IPS-20b (cell line): ENCODE results near the gene SLC37A3.

Experiments
- H3K27ac ChIP-seq: one replicate; pipeline ENCODE4 v1.5.1; 2013; ENCODE audit warnings: low read length
- H3K27me3 ChIP-seq: 2 replicates; pipeline ENCODE4 v1.6.1; 2013; ENCODE audit warnings: mild to moderate bottlenecking, low read length, inconsistent platforms; ENCODE audit not compliant: insufficient read depth
- H3K36me3 ChIP-seq: 2 replicates; pipeline ENCODE4 v1.6.1; 2013; ENCODE audit warnings: low read depth, mild to moderate bottlenecking, inconsistent platforms, low read length, moderate library complexity; ENCODE audit not compliant: insufficient read depth
- H3K4me1 ChIP-seq: 2 replicates; pipeline ENCODE4 v1.6.1; 2013; ENCODE audit warnings: mild to moderate bottlenecking, control low read depth, inconsistent platforms, low read length, moderate library complexity; ENCODE audit not compliant: insufficient read depth
- H3K4me3 ChIP-seq: 2 replicates; pipeline ENCODE4 v1.5.1; 2013; ENCODE audit warnings: mild to moderate bottlenecking, low read length, inconsistent platforms
- H3K9ac ChIP-seq: 2 replicates; pipeline ENCODE4 v1.6.1; 2013; ENCODE audit warnings: low read depth, mild to moderate bottlenecking, inconsistent platforms, low read length, moderate library complexity
- H3K9me3 ChIP-seq: 2 replicates; pipeline ENCODE4 v1.6.1; 2013; ENCODE audit warnings: mild to moderate bottlenecking, low read depth, low read length, inconsistent platforms; ENCODE audit not compliant: insufficient read depth

The SLC37A3 gene

DNA sequence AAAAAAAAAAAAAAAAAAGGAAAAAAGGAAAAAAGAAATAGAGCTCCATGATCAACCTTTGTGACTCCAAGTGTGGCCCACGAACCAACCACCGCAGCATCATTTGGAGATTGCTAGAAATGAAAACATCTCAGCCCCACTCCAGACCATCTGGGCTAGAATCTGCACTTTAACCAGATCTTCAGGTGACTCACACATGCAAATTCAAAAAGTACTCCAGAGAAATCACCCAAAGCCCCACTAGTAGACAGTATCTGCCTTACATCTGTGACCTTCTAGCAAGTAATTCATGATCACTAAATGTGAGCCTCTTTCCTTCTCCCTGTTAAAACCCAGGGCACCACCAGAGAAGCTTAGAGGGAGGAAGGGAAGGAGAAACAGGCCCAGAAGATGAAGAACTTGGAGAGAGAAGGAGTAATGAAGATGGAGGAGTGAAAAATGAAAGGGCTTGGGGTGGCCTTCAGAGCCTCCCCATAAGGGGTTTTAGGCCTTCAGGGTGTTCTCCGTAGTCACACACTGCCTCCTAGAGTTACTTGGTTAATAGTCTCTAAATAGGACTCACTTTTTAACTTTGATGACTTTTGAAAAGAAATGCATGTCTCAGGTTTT is 94.0 kb downstream of the SLC37A3 start:
- H3K9ac ChIP-seq = no peak overlapping the region
- H3K4me1 ChIP-seq = no peaks in the 10 kb centered on the region
- no peaks in the 10 kb centered on the region for H3K36me3 ChIP-seq
- no peak overlapping the region for H3K4me3 ChIP-seq
- no peaks in the 10 kb centered on the region for H3K27me3 ChIP-seq
- no peak overlapping the region for H3K27ac ChIP-seq
- no peaks in the 10 kb centered on the region for H3K9me3 ChIP-seq

DNA sequence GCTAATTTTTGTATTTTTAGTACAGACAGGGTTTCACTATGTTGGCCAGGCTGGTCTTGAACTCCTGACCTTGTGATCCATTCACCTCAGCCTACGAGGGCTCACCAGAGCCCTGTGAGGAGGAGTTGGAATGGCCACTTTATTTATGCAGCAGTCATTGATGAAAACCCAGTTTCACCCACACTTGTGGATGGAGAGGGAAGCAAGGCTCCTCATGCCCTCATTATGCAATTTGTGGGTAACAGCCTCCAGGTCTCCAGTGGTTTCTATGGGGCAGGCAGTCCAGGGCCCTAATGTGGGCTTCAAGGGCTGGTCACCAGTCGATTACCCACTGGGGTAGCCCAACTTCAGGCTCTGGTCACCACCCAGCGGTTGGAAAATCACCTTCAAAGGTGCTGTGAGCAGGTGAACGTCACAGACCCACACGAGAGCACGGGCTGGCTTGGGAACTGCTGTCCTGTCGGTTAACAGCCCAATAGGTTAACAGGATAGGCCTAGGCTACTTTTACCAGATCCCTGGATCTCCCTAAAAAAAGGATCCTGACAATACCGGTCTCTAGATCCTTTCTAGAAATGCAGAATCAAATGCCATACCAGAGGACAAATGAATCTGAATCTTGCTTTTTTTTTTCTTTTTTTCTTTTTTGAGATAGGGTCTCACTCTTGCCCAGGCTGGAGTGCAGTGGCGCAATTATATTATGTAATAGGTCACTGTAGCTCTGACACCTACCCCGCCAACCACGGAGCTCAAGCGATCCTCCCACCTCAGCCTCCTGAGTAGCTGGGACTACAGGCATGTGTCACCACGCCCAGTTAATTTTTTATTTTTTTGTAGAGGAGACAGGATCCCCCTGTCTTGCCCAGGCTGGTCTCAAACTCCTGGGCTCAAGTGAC is 97.8 kb downstream of the SLC37A3 start:
- Histone ChIP-seq H3K9ac (no peak overlapping the region), H3K27me3 (no peaks in the 10 kb centered on the region), H3K36me3 (no peaks in the 10 kb centered on the region), H3K9me3 (no peaks in the 10 kb centered on the region), H3K4me1 (no peaks in the 10 kb centered on the region), H3K4me3 (no peak overlapping the region), H3K27ac (no peak overlapping the region)

DNA sequence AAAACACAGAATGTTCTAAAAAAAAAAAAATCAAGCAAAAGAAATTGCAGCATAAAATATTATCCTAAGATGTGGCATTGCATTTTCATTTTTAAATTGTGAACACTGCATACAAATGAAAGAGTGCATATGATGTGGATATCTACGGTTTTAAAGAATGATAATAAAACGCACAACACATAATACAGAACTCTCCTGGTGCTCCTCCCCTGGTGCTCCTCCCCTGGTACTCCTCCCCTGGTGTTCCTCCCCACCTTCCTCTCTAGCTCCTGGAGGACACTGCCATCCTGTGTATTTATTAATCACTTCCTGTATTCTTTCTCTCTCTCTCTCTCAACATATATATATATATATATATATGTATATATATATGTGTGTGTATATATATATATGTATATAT is 100.1 kb downstream of the SLC37A3 start:
- Histone ChIP-seq H3K27me3 (no peaks in the 10 kb centered on the region), H3K9me3 (no peaks in the 10 kb centered on the region), H3K9ac (no peak overlapping the region), H3K36me3 (no peaks in the 10 kb centered on the region), H3K4me3 (no peak overlapping the region), H3K27ac (no peak overlapping the region), H3K4me1 (no peaks in the 10 kb centered on the region)

- Histone ChIP-seq H3K9ac (no peak overlapping the region), H3K4me1 (no peaks in the 10 kb centered on the region), H3K9me3 (no peaks in the 10 kb centered on the region), H3K4me3 (no peak overlapping the region), H3K27me3 (no peaks in the 10 kb centered on the region), H3K27ac (no peak overlapping the region), H3K36me3 (no peaks in the 10 kb centered on the region)
Measured at GRCh38 chr7:140297192-140297591, 101.1 kb downstream of the SLC37A3 start.

DNA sequence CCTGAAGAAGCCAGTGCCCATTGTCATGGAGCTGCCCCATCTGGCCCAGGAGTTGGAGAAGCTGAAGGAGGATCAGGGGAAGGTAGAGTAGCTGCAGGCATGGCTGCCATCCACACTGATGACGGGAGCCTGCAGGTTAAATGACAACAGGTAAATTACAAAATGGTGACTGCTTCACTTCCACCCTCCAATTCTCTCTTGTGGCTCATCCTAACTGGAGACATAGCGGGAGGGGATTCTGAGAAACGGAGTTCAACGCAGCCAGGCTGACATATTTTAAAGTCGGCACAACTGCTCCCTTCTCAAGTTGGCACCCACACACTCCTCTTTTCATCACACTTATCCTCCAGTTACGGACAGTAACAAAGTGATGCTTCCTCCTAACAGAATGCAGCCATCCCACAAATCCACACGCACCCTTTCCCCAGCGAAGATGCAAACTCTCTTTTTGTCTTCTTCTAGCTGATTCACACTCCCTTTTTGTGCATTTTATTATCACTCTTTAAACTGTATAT is 103.0 kb downstream of the SLC37A3 start:
- Histone ChIP-seq H3K9ac (no peak overlapping the region), H3K9me3 (no peaks in the 10 kb centered on the region), H3K4me1 (no peaks in the 10 kb centered on the region), H3K36me3 (no peaks in the 10 kb centered on the region), H3K27me3 (no peaks in the 10 kb centered on the region), H3K4me3 (no peak overlapping the region), H3K27ac (no peak overlapping the region)

- Histone ChIP-seq H3K9me3 (no peaks in the 10 kb centered on the region), H3K27me3 (no peaks in the 10 kb centered on the region), H3K36me3 (no peaks in the 10 kb centered on the region), H3K9ac (no peak overlapping the region), H3K4me1 (no peaks in the 10 kb centered on the region), H3K27ac (no peak overlapping the region), H3K4me3 (no peak overlapping the region)
Measured at GRCh38 chr7:140294454-140294853, 103.9 kb downstream of the SLC37A3 start.

DNA sequence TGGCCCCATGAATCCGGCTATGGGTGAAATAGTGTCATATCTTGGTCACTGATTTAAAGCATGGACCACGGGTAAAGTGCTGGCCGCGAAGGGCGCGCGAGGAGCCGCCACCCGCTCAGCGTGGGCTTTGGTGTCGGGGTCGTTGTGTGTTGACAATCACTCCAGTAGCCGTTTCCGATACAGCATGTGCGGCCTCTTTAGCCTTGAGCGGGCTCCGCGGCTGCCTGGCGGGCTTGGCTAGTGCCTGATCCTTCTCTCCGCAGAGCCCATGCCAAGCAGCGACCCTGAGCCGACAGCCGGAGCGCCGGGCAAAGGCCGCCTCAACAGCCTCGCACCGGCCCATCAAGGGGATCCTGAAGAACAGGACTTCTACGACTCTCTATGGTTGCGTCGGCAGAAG is 105.9 kb downstream of the SLC37A3 start:
- no peaks in the 10 kb centered on the region for H3K36me3 ChIP-seq
- H3K9me3 ChIP-seq = no peaks in the 10 kb centered on the region
- H3K4me3 ChIP-seq = no peak overlapping the region
- no peaks in the 10 kb centered on the region for H3K4me1 ChIP-seq
- H3K9ac ChIP-seq = no peak overlapping the region
- no peaks in the 10 kb centered on the region for H3K27me3 ChIP-seq
- H3K27ac ChIP-seq = no peak overlapping the region

GRCh38 chr7:140289804-140290203 is 108.5 kb downstream of the SLC37A3 start:
- no peak overlapping the region for H3K27ac ChIP-seq
- no peaks in the 10 kb centered on the region for H3K36me3 ChIP-seq
- no peaks in the 10 kb centered on the region for H3K4me1 ChIP-seq
- H3K4me3 ChIP-seq = no peak overlapping the region
- H3K9me3 ChIP-seq = no peaks in the 10 kb centered on the region
- H3K9ac ChIP-seq = no peak overlapping the region; the same call in 1 of the 2 replicates
- H3K27me3 ChIP-seq = no peaks in the 10 kb centered on the region

DNA sequence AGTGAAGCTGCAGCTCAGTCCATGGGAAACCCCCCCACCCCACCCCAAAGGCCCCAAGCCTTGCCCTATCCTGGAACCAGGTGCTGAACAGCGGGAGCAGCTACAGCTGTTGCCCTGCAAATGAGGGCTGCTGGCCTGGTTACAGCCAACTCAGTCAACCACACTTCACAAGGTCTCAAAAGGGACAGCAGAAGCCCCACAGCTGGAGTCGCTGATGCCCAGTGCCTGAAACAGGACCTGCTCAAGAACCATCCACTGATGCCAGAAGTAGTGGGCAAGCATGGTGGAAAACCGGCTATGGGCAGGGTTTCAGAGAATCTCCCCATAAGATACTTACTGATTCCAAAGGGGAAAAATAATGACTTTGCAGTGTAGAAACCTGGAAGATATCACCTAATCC is 110.3 kb downstream of the SLC37A3 start:
- no peak overlapping the region for H3K27ac ChIP-seq
- no peaks in the 10 kb centered on the region for H3K36me3 ChIP-seq
- H3K4me3 ChIP-seq = no peak overlapping the region
- H3K4me1 ChIP-seq = no peaks in the 10 kb centered on the region
- no peak overlapping the region for H3K9ac ChIP-seq
- H3K27me3 ChIP-seq = no peaks in the 10 kb centered on the region
- no peaks in the 10 kb centered on the region for H3K9me3 ChIP-seq

- Histone ChIP-seq H3K9me3 (no peaks in the 10 kb centered on the region), H3K4me3 (no peak overlapping the region), H3K9ac (no peak overlapping the region), H3K4me1 (no peaks in the 10 kb centered on the region), H3K36me3 (no peaks in the 10 kb centered on the region), H3K27me3 (no peaks in the 10 kb centered on the region), H3K27ac (no peak overlapping the region)
Measured at GRCh38 chr7:140285938-140286337, 112.4 kb downstream of the SLC37A3 start.

DNA sequence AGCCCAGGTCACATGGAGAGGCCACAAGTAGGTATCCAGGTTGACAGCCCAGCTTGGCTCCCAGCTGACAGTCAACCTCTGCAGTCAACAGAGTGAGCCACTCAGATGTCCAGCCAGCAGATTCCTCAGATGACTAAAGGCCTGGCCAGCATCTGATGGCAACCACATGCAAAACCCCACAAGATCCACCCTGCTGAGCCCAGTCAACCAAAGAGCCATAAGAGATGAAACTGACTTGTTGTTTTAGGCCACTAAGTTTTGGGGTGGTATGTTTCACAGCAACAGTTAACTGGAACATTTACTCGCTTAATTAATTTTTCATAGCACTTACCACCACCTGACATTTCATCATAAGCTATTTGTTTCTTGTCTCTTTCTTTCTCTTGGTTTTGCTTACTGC is 114.3 kb downstream of the SLC37A3 start:
- H3K9ac ChIP-seq = no peak overlapping the region
- no peaks in the 10 kb centered on the region for H3K9me3 ChIP-seq
- H3K4me3 ChIP-seq = no peak overlapping the region
- H3K4me1 ChIP-seq = no peaks in the 10 kb centered on the region
- no peaks in the 10 kb centered on the region for H3K36me3 ChIP-seq
- no peak overlapping the region for H3K27ac ChIP-seq
- H3K27me3 ChIP-seq = no peaks in the 10 kb centered on the region
